ENCODE measurements around the gene RSPO3.

DNA sequence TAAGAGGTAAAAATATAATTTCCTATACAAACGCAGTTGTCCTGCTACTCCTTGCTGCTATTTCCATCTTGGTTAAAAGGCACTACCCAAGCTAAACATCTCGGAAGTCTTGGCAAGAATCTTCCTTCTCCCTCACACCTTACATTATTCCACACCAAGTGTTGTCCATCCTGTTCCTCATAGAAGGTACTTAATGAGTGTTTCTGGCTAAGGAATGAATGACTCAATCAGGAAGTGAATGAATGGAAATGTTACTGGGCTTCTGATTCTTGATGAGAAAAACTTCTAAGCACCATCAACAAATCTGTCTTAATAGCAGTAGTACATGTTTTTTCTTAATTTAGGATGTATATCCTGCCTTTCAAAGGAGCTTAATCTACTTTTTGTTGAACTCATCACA is 40.6 kb upstream of the RSPO3 start:
- no peak for TF ChIP-seq EZH2phosphoT487 (IDR thresholded peaks at IDR 0.05; ENCODE audit: borderline replicate concordance)
- TF ChIP-seq, protein P1, sequence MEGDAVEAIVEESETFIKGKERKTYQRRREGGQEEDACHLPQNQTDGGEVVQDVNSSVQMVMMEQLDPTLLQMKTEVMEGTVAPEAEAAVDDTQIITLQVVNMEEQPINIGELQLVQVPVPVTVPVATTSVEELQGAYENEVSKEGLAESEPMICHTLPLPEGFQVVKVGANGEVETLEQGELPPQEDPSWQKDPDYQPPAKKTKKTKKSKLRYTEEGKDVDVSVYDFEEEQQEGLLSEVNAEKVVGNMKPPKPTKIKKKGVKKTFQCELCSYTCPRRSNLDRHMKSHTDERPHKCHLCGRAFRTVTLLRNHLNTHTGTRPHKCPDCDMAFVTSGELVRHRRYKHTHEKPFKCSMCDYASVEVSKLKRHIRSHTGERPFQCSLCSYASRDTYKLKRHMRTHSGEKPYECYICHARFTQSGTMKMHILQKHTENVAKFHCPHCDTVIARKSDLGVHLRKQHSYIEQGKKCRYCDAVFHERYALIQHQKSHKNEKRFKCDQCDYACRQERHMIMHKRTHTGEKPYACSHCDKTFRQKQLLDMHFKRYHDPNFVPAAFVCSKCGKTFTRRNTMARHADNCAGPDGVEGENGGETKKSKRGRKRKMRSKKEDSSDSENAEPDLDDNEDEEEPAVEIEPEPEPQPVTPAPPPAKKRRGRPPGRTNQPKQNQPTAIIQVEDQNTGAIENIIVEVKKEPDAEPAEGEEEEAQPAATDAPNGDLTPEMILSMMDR (IDR thresholded peaks at IDR 0.05 in 2 of 3, conservative IDR thresholded peaks at IDR 0.05 in 1 of 3; ENCODE audit: borderline replicate concordance in 1 of 3, insufficient read depth in 1 of 3, low read depth in 2 of 3, low read length in 2 of 3), result no peak
- no peak for TF ChIP-seq EZH2 (IDR thresholded peaks at IDR 0.05)
- no peak for TF ChIP-seq YY1 (IDR thresholded peaks at IDR 0.05; ENCODE audit: extremely low read depth, insufficient replicate concordance, low read depth, low read length)
- no peak for TF ChIP-seq POLR2AphosphoS5 (IDR thresholded peaks at IDR 0.05; ENCODE audit: low read depth, low read length)
- no peak for TF ChIP-seq POLR2A (IDR thresholded peaks at IDR 0.05; ENCODE audit: borderline replicate concordance, extremely low read depth, insufficient read depth, insufficient read length)
- TF ChIP-seq, protein P2, sequence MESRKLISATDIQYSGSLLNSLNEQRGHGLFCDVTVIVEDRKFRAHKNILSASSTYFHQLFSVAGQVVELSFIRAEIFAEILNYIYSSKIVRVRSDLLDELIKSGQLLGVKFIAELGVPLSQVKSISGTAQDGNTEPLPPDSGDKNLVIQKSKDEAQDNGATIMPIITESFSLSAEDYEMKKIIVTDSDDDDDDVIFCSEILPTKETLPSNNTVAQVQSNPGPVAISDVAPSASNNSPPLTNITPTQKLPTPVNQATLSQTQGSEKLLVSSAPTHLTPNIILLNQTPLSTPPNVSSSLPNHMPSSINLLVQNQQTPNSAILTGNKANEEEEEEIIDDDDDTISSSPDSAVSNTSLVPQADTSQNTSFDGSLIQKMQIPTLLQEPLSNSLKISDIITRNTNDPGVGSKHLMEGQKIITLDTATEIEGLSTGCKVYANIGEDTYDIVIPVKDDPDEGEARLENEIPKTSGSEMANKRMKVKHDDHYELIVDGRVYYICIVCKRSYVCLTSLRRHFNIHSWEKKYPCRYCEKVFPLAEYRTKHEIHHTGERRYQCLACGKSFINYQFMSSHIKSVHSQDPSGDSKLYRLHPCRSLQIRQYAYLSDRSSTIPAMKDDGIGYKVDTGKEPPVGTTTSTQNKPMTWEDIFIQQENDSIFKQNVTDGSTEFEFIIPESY (IDR thresholded peaks at IDR 0.05; ENCODE audit: extremely low read depth, insufficient replicate concordance, low read length), result no peak
